IPS-NIHi7 (cell line): ENCODE results near the gene NUDT13.

Experiments
- DNase-seq: peaks from one replicate; pipeline ENCODE4 v3.0.0; 2012; ENCODE audit warnings: mixed read lengths; ENCODE audit errors: extremely low spot score

The NUDT13 gene

DNA sequence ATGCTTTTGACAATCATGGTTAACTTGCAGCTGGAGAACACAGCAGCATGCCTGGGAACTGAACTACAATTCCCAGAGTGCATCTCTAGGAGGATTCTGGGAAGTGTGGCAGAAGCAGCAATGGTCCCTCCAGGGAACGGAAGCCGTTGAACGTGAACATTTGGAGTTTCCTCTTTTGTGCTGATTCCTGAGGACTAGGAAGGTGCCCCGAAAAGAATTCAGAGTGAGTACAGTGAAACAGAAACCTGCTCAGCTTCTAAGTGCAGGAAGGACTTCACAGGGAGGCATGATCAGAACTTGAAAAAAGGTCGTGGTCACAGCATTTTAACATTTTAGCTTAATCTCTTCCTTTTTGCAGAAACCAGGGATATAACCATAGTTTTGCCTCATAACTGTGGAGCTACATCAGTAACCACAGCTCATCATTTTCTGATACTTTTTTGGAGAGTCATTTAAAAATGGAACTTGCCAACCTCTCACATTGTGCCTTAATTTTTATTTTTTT is at the start of gene NUDT13:
NUDT13 (plus strand) TSS at position 111 of the 505 bp plus-strand sequence. CDS start 3,911 bp downstream, outside the sequence.
- DNase-seq, result peak; percentile 74

- DNase-seq, result peak; percentile 51
Measured at GRCh38 chr10:73060738-73061635, 49.3 kb upstream of the NUDT13 start.

- no peak for DNase-seq
Measured at GRCh38 chr10:73061743-73062142, 48.5 kb upstream of the NUDT13 start.

DNA sequence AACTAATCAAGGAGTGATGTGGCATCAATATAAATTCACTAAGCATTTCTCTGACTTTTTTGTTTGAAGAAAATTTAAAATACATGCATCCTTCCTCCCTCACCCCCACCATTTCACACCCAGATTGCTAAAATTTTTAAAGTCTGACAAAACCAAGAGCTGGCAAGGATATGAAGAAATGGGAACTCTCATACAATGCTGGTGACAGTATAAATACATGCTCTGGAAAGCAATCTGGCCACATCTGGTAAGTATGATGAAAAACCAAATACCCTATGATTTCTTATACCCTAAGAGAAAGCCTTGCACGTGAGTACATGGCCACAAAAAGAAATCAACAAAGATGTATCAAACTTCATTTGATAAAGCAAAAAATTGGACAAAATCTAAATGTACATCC is 44.8 kb upstream of the NUDT13 start:
- no peak for DNase-seq

DNA sequence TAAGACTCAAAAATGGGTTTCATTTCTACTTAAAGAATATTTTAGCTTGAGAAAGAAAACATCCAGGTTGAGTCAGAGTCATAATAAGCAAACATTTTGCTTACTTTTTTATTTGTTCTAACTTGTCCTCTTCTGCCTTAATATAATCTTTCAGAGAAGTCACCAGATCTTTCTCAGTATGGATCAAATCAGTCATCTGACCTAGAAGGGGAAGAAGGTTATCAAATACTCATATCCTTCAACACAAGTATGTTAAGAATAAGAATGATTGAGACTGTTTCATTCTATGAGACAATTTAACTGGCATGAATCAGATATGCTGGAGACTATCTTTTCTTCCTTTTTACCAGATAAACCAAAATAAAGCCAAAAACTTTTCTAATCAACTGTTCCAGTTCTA is 36.6 kb upstream of the NUDT13 start:
- no peak for DNase-seq

GRCh38 chr10:73075829-73076228 is 34.4 kb upstream of the NUDT13 start:
- no peak for DNase-seq

DNA sequence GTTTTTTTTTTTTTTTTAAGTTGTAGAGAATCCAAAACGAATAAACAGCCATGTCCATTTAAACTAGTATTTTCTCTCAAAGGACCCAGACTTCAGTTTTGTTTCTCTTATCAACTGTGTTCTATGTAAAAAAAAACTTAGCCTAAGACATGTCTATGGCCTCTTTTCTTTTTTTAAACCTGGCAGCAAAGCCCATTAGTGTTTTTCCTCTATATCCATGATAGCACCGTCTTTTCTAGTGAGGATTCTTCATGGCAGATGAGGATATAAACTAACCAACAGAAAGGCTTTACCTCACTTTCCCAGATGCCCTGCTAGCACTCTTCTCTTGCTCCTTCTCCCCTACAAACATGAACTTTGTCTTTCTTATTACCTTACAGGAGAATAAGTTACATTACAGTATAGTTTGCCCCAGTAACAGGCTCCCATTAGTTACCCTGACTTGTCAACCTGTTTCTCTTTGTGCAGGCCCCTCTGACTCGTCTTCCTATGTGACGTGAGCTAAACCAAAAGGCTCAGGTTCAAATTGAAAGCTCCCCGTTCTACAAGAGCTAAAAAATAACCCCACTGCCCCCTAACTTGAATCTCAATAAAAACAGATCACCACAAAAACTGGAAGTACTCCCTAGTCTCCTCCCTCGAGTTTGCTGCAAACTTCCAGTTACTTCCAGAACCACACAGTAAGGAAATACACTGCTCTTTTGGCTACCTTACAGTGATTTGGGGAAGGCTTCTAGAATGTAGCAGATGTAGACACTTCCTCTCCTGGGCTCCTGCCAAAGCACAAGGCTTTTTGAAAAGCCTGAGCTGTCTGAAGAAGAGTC is 33.7 kb upstream of the NUDT13 start:
- DNase-seq, result no peak

DNA sequence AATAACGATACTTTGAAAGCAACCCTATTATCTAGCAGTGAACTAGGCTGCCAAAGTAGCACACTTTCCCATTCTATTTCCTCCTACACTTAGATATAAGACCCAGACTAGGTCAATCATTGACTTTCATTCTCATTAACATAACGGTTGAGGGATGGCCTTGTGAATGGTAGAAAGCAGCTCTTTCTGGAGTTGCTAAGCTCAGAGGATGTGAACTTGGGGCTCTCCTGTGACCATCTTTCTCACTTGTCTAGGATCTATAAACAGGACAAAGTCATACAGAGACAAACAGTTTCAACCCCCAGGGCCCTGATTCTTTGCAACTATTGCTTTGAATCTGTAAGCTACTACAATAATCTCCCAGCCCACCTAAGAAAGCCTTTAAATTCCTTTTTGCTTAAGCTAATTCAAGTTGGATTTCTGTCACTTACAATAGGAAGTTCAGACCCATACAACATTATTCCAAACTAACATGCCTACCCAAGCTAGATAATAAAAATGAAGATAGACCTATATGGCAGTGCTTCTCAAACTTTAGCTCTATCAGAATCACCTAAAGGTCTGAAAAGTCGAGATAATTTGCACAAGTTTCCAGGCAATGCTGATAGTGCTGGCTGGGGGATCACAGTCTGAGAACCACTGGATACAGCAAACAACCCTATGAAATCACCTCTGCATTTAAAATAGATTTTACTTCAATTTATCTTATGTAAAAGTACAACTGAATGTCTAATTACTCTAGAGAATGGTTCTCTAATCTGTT is 30.3 kb upstream of the NUDT13 start:
- no peak for DNase-seq

DNA sequence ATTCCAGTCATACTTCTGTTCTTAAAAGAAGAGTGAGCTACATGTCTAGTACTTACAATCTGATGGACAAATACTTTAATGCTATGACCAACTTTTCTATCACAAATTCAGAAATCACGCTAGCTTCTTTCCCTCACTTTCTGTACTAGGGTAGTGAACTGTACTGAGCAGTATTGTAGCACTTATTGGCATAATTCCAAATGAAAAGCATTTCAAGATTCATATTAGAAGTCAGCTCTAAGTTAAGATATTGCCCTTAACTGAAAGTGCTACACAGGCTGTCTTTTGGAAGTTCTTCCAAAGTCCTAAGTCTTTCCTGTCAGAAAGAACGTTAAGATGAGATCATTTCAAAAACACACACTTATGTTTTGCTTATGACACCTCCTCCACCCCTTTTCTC is 27.0 kb upstream of the NUDT13 start:
- no peak for DNase-seq

DNA sequence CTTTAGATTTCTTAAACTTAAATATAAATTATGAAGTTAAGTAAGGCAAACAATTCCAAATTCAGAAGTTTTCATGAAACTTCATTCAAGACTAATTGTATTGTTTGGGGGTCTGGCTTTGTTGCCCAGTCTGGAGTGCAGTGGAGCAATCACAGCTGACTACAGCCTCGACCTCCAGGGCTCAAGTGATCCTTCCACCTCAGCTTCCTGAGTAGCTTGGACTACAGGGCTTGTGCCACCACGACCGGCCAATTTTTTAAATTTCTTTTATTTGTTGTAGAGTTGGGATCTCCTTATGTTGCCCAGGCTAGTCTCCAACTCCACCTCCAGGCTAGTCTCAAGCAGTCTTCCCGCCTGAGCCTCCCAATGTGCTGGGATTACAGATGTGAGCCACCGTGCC is 26.0 kb upstream of the NUDT13 start:
- DNase-seq, result no peak

DNA sequence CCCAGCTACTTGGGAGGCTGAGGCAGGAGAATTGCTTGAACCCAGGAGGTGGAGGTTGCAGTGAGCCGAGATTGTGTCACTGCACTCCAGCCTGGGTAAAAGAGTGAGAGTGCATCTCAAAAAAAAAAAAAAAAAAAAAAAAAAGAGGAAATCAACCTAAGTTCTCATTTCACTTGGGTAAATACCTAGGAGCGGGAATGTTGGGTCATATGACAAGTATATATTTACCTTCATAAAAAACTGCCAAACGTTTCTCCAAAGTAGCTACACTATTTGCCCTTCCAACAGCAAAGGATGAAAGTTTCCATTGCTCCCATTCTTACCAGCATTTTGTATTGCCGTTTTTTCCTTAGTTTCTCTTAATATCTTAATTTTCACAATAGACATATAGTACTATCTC is 23.4 kb upstream of the NUDT13 start:
- DNase-seq, result no peak

DNA sequence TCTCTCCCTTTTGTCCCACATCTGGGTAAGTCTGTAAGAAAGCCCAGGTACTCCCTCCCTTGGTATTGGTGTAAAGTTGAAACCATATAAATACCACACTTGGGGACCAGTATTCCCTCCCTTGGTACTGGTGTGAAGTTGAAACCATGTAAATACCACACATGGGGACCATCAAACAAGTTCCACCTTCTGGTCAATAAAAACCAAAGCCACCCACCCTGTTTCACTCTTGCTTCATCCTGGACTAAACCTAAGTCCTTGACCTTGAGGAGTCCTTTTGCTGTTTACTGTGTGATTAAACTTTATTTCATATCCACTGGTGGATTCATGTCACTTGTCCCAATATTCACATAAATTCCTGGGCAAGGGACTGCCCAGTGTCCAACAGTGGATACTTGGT is 22.0 kb upstream of the NUDT13 start:
- no peak for DNase-seq

GRCh38 chr10:73092830-73093229 is 17.4 kb upstream of the NUDT13 start:
- DNase-seq, result no peak

DNA sequence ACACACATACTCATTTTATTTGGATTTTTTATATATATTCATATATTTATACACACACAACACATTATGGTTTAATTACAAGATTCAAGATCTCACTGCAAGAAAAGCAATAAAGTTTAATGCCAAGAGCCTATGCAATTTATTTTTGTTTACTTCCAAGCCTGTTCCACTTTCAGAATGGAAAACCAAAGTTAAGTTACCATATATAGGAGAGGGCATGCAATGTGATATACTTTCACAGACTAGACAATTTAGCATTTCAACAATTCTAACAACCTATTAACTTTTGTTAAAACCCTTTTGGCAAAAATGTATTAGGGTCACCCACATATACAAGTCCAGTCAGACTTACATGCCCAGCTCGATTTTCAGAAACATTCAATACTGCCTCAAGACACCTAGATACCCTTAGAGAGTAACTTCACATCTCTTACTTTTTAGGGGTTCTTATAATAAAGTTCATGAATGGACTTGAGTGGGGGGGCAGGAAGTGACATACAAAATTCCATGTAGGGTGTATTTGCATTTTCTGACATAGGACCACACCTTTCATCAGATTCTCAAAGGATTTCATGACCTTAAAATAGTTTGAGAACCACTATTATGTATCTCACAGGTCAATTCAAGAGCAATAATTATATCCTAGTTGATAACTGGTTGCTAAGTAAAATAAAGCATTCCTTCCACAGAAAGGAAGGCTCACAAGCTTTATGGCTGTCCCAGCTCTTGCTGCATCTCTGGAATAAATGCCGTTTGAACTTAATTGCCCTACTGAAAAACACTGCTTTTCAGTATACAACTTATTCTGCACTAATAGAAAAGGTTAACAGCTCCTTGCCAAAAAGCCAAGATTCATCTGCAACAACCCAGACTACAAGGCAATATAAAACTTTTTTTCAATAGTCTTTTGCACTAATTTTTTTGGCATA is 16.1 kb upstream of the NUDT13 start:
- DNase-seq, result no peak

- no peak for DNase-seq
Measured at GRCh38 chr10:73094986-73095480, 15.2 kb upstream of the NUDT13 start.

DNA sequence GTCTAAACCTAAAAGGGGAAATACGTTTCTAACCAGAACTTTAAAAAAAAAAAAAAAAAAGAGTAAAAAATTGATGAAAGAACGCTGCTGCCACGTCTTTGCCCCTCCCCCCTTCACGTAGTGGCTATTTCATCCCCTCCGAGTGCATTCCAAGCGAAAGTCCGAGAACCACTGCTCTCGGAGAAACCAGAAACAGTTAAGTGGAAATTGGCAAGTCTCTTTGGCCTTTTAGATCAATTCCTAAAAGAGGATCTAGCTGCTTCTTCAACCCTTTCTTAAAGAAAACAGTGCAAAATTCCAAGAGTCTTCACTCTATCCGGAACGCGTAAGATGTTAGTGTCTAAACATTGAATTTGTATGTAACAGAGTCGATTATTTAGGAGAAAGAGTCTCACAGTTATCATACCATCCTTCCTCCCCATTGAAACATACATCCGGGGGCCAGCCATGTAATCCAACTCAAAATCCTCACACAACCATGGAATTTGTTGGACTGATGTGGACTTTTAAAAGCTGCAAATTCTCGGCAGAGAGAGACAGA is 14.7 kb upstream of the NUDT13 start:
- DNase-seq, result peak; percentile 35

GRCh38 chr10:73096041-73096448 is 14.2 kb upstream of the NUDT13 start:
- peak; percentile 69 for DNase-seq

DNA sequence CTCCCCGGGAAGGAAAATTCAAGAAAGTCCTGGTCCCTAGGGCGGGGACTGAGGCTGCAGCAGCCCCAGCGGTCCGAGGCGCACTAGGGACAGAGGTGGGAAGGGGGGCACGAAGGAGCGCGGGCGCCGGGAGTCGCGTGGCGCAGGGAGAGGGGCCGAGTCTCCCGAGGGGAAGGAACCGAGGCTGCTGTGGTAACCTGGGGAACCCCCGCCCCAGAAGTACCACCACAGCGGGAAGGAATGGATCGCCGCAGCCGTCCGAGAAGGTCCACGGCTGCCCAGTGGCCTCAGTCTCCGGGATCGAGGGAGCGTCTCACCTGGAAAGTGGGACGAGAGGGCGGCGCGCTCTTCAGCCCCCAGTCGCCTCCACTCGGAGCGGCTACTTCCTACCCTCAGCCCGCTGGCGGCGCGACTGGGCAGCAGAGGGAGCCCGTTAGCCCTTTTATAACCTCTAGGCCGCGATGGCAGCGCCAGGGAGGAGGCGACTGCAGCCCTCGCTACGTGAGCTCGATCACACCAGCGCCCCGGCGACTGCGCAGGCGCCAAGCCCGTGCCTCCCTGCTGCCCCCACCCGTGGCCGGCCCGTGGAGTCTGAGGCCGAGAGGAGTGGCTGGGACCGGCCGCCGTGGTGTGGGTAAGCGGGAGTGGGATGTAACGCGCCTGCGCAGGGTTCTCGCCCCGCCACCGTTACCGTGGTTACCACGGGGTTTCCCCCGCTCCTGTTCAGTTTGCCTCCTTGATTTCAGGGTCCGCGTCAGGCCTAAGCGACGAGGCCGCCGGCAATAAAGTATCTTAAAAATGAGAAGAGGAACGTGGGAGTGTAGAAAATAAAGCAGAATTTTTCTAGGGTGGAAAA is 13.6 kb upstream of the NUDT13 start, which contains the start of gene P4HA1:
P4HA1 (minus strand) TSS at position 418 of the 856 bp plus-strand sequence. CDS start 21,983 bp downstream, outside the sequence.
- peak; percentile 93 for DNase-seq

GRCh38 chr10:73097305-73097670 is 13.0 kb upstream of the NUDT13 start:
- DNase-seq, result no peak
